ENCODE results near the gene ETFA.

- TF ChIP-seq CTCF (IDR thresholded peaks at IDR 0.05) (no peak), POLR2AphosphoS5 (IDR thresholded peaks at IDR 0.05) (no peak)
Measured at GRCh38 chr15:76313731-76314130, 2.5 kb upstream of the ETFA start.

All from prostate gland (tissue), 2 donors.